ENCODE results near the gene PLAAT4. TPM values are rescaled to one million over a fixed set of nuclear protein-coding genes. Genes with fewer than 3 reads are reported as not detected.

Gene PLAAT4
- total RNA-seq, 1 donor from 2014 or later, result 32.7 TPM

GRCh38 chr11:63508009-63508408, 28.6 kb upstream of the PLAAT4 start:
- TF ChIP-seq CTCF (conservative IDR thresholded peaks at IDR 0.05; ENCODE audit: low read depth, low read length), result peak; percentile 54
- DNase-seq (ENCODE audit: low read depth), result no peak
- H3K4me3 ChIP-seq (ENCODE audit: low read depth, low read length), result no peak overlapping the region

GRCh38 chr11:63508745-63509144, 27.9 kb upstream of the PLAAT4 start:
- TF ChIP-seq CTCF (conservative IDR thresholded peaks at IDR 0.05; ENCODE audit: low read depth, low read length), result no peak

GRCh38 chr11:63510360-63511047, 26.1 kb upstream of the PLAAT4 start:
- no peak overlapping the region for H3K4me3 ChIP-seq (ENCODE audit: low read depth, low read length)
- DNase-seq (ENCODE audit: low read depth), result no peak
- peak; percentile 14 for TF ChIP-seq CTCF (conservative IDR thresholded peaks at IDR 0.05; ENCODE audit: low read depth, low read length)

More at GRCh38 chr11:63508745-63509144, 27.9 kb upstream of the PLAAT4 start:
- DNase-seq (ENCODE audit: low read depth), result no peak
- H3K4me3 ChIP-seq (ENCODE audit: low read depth, low read length), result no peak overlapping the region

GRCh38 chr11:63511048-63511748, 25.4 kb upstream of the PLAAT4 start:
- DNase-seq (ENCODE audit: low read depth), result no peak
- no peak overlapping the region for H3K4me3 ChIP-seq (ENCODE audit: low read depth, low read length)
- TF ChIP-seq CTCF (conservative IDR thresholded peaks at IDR 0.05; ENCODE audit: low read depth, low read length), result no peak

- TF ChIP-seq CTCF (conservative IDR thresholded peaks at IDR 0.05; ENCODE audit: low read depth, low read length), result no peak
- no peak for DNase-seq (ENCODE audit: low read depth)
- H3K4me3 ChIP-seq (ENCODE audit: low read depth, low read length), result no peak overlapping the region
Observed at GRCh38 chr11:63512816-63513215, 23.8 kb upstream of the PLAAT4 start.

DNA sequence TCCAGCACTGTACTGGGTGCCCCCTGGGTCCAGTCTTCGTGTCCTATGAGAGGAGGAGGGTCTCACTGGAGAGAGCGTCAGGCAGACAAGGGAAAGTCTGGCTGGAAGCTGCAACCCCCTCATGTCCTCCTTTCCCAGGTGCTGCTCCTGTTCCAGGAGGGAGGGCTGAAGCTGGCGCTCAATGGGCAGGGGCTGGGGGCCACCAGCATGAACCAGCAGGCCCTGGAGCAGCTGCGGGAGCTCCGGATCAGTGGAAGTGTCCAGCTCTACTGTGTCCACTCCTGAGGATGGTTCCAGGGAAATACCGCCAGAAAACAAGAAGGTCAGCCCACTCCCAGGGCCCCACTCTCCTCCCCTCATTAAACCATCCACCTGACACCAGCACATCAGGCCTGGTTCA, 20.5 kb upstream of the PLAAT4 start:
- TF ChIP-seq CTCF (conservative IDR thresholded peaks at IDR 0.05; ENCODE audit: low read depth, low read length), result no peak
- no peak overlapping the region for H3K4me3 ChIP-seq (ENCODE audit: low read depth, low read length)
- no peak for DNase-seq (ENCODE audit: low read depth)
